ENCODE results near the gene SLC39A10. TPM values are rescaled to one million over a fixed set of nuclear protein-coding genes. Genes with fewer than 3 reads are reported as not detected.

SLC39A10 gene
- polyA plus RNA-seq, 6 donors from 2014 or later: 14.8 to 24.4 (median 20.7) TPM

GRCh38 chr2:195730912-195731311, 73.9 kb downstream of the SLC39A10 start:
- Mint-ChIP-seq H3K27me3 (no peaks in the 10 kb centered on the region), H3K27ac (peak overlapping the region in 4 of 6 donors; percentile 0 to 39 (median 12)), H3K4me3 (peak overlapping the region in 1 of 8 donors; percentile 17), H3K9me3 (peaks cover 0 to 5% (median 0%) of the 10 kb centered on the region in 7 donors), H3K4me1 (peaks cover 0 to 6% (median 5%) of the 10 kb centered on the region in 3 donors), H3K36me3 (peaks cover 43 to 47% of the 10 kb centered on the region in 2 donors)
- DNase-seq: no peak
- ATAC-seq (ENCODE audit: low read depth in 2 of 2): no peak

GRCh38 chr2:195732574-195732973, 75.5 kb downstream of the SLC39A10 start:
- H3K36me3 Mint-ChIP-seq: peaks cover 43 to 49% of the 10 kb centered on the region in 2 donors
- H3K9me3 Mint-ChIP-seq: peaks cover 0 to 5% (median 0%) of the 10 kb centered on the region in 7 donors
- H3K27me3 Mint-ChIP-seq: no peaks in the 10 kb centered on the region
- H3K27ac Mint-ChIP-seq: peak overlapping the region in 1 of 6 donors; percentile 55
- no peak for DNase-seq
- no peak for ATAC-seq (ENCODE audit: low read depth in 2 of 2)
- H3K4me3 Mint-ChIP-seq: no peak overlapping the region
- H3K4me1 Mint-ChIP-seq: peaks cover 0 to 6% (median 5%) of the 10 kb centered on the region in 3 donors

- no peaks in the 10 kb centered on the region for H3K27me3 Mint-ChIP-seq
- DNase-seq (no peak), ATAC-seq (ENCODE audit: low read depth in 2 of 2) (no peak)
- peaks cover 43 to 56% of the 10 kb centered on the region in 2 donors for H3K36me3 Mint-ChIP-seq
- no peak overlapping the region for H3K4me3 Mint-ChIP-seq
- peaks cover 0 to 6% (median 5%) of the 10 kb centered on the region in 3 donors for H3K4me1 Mint-ChIP-seq
- H3K27ac Mint-ChIP-seq: no peak overlapping the region
- peaks cover 0 to 5% (median 0%) of the 10 kb centered on the region in 7 donors for H3K9me3 Mint-ChIP-seq
Observed at GRCh38 chr2:195733831-195734230, 76.8 kb downstream of the SLC39A10 start.

- Mint-ChIP-seq H3K9me3 (peaks cover 0 to 5% (median 0%) of the 10 kb centered on the region in 7 donors), H3K4me3 (no peak overlapping the region), H3K4me1 (peaks cover 0 to 6% (median 5%) of the 10 kb centered on the region in 3 donors), H3K27ac (no peak overlapping the region), H3K27me3 (no peaks in the 10 kb centered on the region), H3K36me3 (peaks cover 38 to 52% of the 10 kb centered on the region in 2 donors)
- ATAC-seq (ENCODE audit: low read depth in 2 of 2) (no peak), DNase-seq (no peak)
Observed at GRCh38 chr2:195734395-195734794, 77.4 kb downstream of the SLC39A10 start.

GRCh38 chr2:195734931-195735330, 77.9 kb downstream of the SLC39A10 start:
- Mint-ChIP-seq H3K36me3 (peaks cover 33 to 48% of the 10 kb centered on the region in 2 donors), H3K27ac (no peak overlapping the region), H3K27me3 (no peaks in the 10 kb centered on the region), H3K4me1 (peaks cover 0 to 6% (median 5%) of the 10 kb centered on the region in 3 donors), H3K4me3 (no peak overlapping the region), H3K9me3 (peaks cover 0 to 5% (median 0%) of the 10 kb centered on the region in 7 donors)
- ATAC-seq (ENCODE audit: low read depth in 2 of 2): no peak
- DNase-seq: no peak

GRCh38 chr2:195735347-195735746, 78.3 kb downstream of the SLC39A10 start:
- H3K9me3 Mint-ChIP-seq: peaks cover 0 to 5% (median 0%) of the 10 kb centered on the region in 7 donors
- H3K27ac Mint-ChIP-seq: no peak overlapping the region
- no peaks in the 10 kb centered on the region for H3K27me3 Mint-ChIP-seq
- H3K36me3 Mint-ChIP-seq: peaks cover 28 to 46% of the 10 kb centered on the region in 2 donors
- DNase-seq: no peak
- no peak overlapping the region for H3K4me3 Mint-ChIP-seq
- no peak for ATAC-seq (ENCODE audit: low read depth in 2 of 2)
- H3K4me1 Mint-ChIP-seq: peaks cover 0 to 6% (median 5%) of the 10 kb centered on the region in 3 donors

GRCh38 chr2:195737511-195738325, 80.7 kb downstream of the SLC39A10 start:
- Mint-ChIP-seq H3K27me3 (no peaks in the 10 kb centered on the region), H3K9me3 (no peaks in the 10 kb centered on the region), H3K36me3 (peaks cover 18 to 34% of the 10 kb centered on the region in 2 donors), H3K27ac (no peak overlapping the region), H3K4me3 (no peak overlapping the region), H3K4me1 (no peaks in the 10 kb centered on the region)
- ATAC-seq (ENCODE audit: low read depth in 2 of 2): no peak
- DNase-seq: no peak

- Mint-ChIP-seq H3K4me1 (no peaks in the 10 kb centered on the region), H3K27ac (no peak overlapping the region), H3K27me3 (no peaks in the 10 kb centered on the region), H3K9me3 (peaks cover 0 to 13% (median 3%) of the 10 kb centered on the region in 7 donors), H3K36me3 (peaks cover 8 to 34% of the 10 kb centered on the region in 2 donors), H3K4me3 (no peak overlapping the region)
- ATAC-seq (ENCODE audit: low read depth in 2 of 2) (no peak), DNase-seq (no peak)
Observed at GRCh38 chr2:195741191-195741590, 84.2 kb downstream of the SLC39A10 start.

- Mint-ChIP-seq H3K27ac (no peak overlapping the region), H3K27me3 (no peaks in the 10 kb centered on the region), H3K4me3 (no peak overlapping the region), H3K4me1 (no peaks in the 10 kb centered on the region), H3K9me3 (peaks cover 0 to 16% (median 9%) of the 10 kb centered on the region in 7 donors), H3K36me3 (peaks cover 4 to 7% of the 10 kb centered on the region in 2 donors)
- no peak for ATAC-seq (ENCODE audit: low read depth in 2 of 2)
- DNase-seq: no peak
Observed at GRCh38 chr2:195756218-195756942, 99.4 kb downstream of the SLC39A10 start.

GRCh38 chr2:195758846-195759245, 101.8 kb downstream of the SLC39A10 start:
- no peaks in the 10 kb centered on the region for H3K4me1 Mint-ChIP-seq
- ATAC-seq (ENCODE audit: low read depth in 2 of 2) (no peak), DNase-seq (no peak)
- H3K36me3 Mint-ChIP-seq: peaks cover 4 to 25% of the 10 kb centered on the region in 2 donors
- H3K27me3 Mint-ChIP-seq: no peaks in the 10 kb centered on the region
- no peak overlapping the region for H3K4me3 Mint-ChIP-seq
- H3K9me3 Mint-ChIP-seq: peaks cover 8 to 37% (median 13%) of the 10 kb centered on the region in 7 donors
- no peak overlapping the region for H3K27ac Mint-ChIP-seq

- Mint-ChIP-seq H3K27ac (no peak overlapping the region), H3K27me3 (no peaks in the 10 kb centered on the region), H3K9me3 (peaks cover 10 to 44% (median 19%) of the 10 kb centered on the region in 7 donors), H3K36me3 (peaks cover 4 to 26% of the 10 kb centered on the region in 2 donors), H3K4me1 (no peaks in the 10 kb centered on the region), H3K4me3 (no peak overlapping the region)
- ATAC-seq (ENCODE audit: low read depth in 2 of 2) (no peak), DNase-seq (no peak)
Observed at GRCh38 chr2:195759877-195760276, 102.9 kb downstream of the SLC39A10 start.

GRCh38 chr2:195763866-195764265, 106.8 kb downstream of the SLC39A10 start:
- no peaks in the 10 kb centered on the region for H3K4me1 Mint-ChIP-seq
- ATAC-seq (ENCODE audit: low read depth in 2 of 2): no peak
- peaks cover 4 to 26% of the 10 kb centered on the region in 2 donors for H3K36me3 Mint-ChIP-seq
- H3K9me3 Mint-ChIP-seq: peaks cover 10 to 56% (median 22%) of the 10 kb centered on the region in 7 donors
- no peak overlapping the region for H3K27ac Mint-ChIP-seq
- no peak for DNase-seq
- no peak overlapping the region for H3K4me3 Mint-ChIP-seq
- no peaks in the 10 kb centered on the region for H3K27me3 Mint-ChIP-seq

GRCh38 chr2:195766691-195767090, 109.7 kb downstream of the SLC39A10 start:
- Mint-ChIP-seq H3K4me3 (no peak overlapping the region), H3K27me3 (no peaks in the 10 kb centered on the region), H3K4me1 (no peaks in the 10 kb centered on the region), H3K9me3 (peaks cover 5 to 39% (median 23%) of the 10 kb centered on the region in 7 donors), H3K27ac (no peak overlapping the region), H3K36me3 (peaks cover 0 to 17% of the 10 kb centered on the region in 2 donors)
- DNase-seq (no peak), ATAC-seq (ENCODE audit: low read depth in 2 of 2) (no peak)
